GM12891 (cell line): ENCODE measurements around the gene SEPTIN5.

ENCODE experiments used
- POLR2A ChIP-seq: IDR thresholded peaks from 2 replicates; pipeline ENCODE4 v1.6.1; 2011; ENCODE audit warnings: low read depth, low read length, control low read depth
- TAF1 ChIP-seq: IDR thresholded peaks from 2 replicates; pipeline ENCODE4 v1.6.1; 2011; ENCODE audit warnings: low read depth, low read length, control low read depth

- TF ChIP-seq TAF1 = no peak
- no peak for TF ChIP-seq POLR2A
Measured at GRCh38 chr22:19674929-19675253, 39.4 kb upstream of the SEPTIN5 start.
